Measurements from ENCODE around the gene CLMP.

The CLMP gene

DNA sequence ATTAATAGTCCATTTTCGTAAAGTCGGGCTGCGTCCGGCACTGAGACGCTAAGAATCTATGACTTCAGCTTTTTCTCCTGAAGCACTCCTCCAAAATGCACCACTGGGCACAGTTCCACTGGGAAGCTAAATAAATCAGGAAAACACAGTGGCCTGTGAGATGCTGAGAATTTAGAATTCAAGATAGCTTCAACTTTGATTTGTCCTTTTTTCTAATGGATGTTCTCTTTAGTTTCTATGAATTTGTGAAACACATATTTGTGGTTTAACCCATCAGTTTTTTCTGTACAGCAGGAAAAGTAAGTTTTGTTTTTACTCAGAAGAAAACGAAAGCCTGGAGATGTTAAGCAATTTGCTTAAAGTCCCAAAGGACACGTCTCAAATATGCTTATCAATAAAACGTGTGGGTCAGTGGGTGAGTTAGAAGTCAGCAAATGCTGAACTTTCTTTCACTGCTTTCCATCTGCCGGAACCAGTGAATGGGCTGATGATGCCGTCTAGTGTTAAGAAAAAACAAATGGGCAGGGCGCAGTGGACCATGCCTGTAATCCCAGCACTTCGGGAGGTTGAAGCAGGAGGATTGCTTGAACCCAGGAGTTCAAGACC lies 40.7 kb upstream of the CLMP start:
- peak overlapping the region; percentile 1; the same call in 1 of the 2 replicates for H3K4me3 ChIP-seq (ENCODE audit: low read length)
- DNase-seq (ENCODE audit: low read depth) = peak; percentile 79
- TF ChIP-seq, protein P1, sequence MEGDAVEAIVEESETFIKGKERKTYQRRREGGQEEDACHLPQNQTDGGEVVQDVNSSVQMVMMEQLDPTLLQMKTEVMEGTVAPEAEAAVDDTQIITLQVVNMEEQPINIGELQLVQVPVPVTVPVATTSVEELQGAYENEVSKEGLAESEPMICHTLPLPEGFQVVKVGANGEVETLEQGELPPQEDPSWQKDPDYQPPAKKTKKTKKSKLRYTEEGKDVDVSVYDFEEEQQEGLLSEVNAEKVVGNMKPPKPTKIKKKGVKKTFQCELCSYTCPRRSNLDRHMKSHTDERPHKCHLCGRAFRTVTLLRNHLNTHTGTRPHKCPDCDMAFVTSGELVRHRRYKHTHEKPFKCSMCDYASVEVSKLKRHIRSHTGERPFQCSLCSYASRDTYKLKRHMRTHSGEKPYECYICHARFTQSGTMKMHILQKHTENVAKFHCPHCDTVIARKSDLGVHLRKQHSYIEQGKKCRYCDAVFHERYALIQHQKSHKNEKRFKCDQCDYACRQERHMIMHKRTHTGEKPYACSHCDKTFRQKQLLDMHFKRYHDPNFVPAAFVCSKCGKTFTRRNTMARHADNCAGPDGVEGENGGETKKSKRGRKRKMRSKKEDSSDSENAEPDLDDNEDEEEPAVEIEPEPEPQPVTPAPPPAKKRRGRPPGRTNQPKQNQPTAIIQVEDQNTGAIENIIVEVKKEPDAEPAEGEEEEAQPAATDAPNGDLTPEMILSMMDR (conservative IDR thresholded peaks at IDR 0.05; ENCODE audit: low read length) = peak; percentile 40

DNA sequence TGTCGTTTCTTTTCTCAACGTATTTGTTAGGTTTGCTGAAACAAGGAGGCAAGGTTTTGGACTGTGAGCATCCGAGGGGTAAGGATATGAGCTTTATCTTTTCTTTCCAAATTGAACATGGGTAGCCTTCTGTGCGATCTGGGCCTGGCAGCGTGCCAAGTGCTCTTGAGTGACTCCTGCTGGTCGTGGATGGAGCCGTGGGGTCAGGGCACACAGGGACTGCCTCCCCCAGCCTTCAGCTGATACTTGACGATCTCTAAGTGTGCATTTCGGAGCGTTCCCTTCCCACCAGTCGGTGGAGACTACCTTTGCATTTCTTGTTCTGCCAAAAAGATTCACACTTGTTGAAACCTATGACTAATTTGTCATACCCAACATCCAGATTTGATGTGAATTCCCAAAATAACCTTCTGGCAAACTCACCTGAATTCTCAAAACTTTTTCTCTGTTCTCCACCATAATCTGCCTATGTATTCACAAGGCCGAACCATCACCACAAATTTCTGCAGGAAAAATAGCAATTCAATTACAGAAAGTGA lies 40.1 kb upstream of the CLMP start:
- 0 out of 2 replicates have a peak overlapping the region, but pooled peaks have one; percentile 1 for H3K4me3 ChIP-seq (ENCODE audit: low read length)
- TF ChIP-seq, protein P1 (conservative IDR thresholded peaks at IDR 0.05; ENCODE audit: low read length) = peak; percentile 52
- DNase-seq (ENCODE audit: low read depth) = no peak

DNA sequence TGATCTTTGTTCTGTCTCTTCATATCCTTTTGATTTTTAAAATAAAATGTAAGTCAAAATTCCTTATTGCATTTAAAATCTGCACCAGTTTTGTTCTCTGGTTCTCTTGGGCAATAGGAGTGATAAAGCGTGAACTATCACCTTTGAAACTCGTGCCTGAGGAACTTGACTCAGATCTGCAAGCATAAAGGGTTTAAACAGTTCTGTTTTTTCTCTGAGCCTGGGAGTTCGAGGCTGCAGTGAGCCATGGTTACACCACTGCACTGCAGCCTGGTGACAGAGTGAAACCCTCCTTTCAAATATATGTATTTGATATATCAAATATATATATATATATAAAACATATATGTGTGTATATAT lies 38.9 kb upstream of the CLMP start:
- no peak overlapping the region for H3K4me3 ChIP-seq (ENCODE audit: low read length)
- no peak for DNase-seq (ENCODE audit: low read depth)
- TF ChIP-seq, protein P1 (conservative IDR thresholded peaks at IDR 0.05; ENCODE audit: low read length) = no peak

DNA sequence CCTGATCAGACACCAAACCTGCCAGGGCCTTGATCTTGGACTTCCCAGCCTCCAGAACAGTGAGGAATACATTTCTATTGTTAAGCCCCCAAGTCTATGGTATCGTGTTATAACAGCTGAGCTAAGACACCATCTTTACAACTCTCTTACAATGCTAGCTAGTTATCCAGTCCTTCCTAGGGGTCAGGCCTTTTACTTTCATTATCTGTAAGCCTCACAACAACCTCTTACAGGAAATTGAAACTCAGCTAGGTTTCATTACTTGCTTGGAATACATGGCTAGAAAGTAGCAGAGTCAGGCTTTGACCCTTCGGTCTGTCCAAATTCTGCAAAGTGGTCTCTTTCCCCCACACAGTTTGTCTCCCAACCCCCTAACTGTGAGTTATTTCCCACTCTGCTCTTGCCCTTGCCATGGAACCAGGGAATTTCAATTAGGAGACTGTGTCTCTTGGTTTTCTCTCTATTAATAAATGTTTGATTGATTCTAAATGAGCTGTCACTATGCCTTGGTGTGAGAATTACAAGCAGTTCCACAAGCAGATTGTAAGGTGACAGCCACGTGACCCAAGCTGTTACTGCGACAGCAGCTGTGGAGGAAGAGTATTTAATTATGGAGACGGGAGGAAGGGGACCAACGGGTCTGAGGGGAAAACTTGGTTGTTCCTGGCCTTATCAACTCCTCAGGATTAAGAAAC lies 38.4 kb upstream of the CLMP start:
- TF ChIP-seq, protein P1 (conservative IDR thresholded peaks at IDR 0.05; ENCODE audit: low read length) = no peak
- peak; percentile 13 for DNase-seq (ENCODE audit: low read depth)
- no peak overlapping the region for H3K4me3 ChIP-seq (ENCODE audit: low read length)

DNA sequence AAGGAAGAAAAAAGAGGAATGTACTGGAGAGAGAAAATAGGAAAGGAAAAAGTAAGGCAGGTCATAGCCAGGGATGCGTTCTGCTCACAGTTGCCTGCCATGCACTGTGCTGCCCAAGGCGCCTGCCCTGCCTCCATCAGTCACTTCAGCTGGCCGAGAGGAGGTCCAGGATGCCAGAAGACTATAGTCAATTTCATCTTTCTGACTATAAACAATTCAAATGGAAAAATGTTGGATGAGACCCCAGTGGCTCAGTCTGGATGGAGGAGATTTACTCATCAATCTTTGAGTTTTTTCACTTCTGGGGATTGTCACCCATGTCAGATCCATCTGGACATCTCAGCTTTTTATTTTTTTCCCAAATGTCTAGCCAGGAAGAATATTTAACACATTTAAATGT lies 36.7 kb upstream of the CLMP start:
- TF ChIP-seq, protein P1 (conservative IDR thresholded peaks at IDR 0.05; ENCODE audit: low read length) = no peak
- peak; percentile 58 for DNase-seq (ENCODE audit: low read depth)
- H3K4me3 ChIP-seq (ENCODE audit: low read length) = peak overlapping the region; percentile 34

DNA sequence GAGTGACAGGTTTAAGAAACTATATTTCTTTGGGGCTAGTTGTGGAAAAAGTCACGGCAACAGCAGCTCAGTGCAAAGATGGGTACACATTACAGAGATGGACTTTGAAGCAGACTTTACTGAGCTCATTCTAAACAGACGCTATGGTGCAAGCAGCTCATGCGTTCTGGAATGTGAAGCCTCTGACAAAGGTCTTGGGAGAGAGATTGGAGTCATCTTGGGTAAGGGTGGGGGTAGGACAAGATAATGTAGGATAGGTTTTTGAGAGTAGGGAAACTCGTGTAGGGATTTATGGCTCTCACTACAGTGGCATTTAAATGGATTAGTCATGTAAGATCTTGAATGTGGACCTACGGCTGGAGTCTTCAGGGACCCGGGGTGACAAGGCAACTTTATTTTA lies 36.2 kb upstream of the CLMP start:
- TF ChIP-seq, protein P1 (conservative IDR thresholded peaks at IDR 0.05; ENCODE audit: low read length) = no peak
- H3K4me3 ChIP-seq (ENCODE audit: low read length) = peak overlapping the region; percentile 34
- DNase-seq (ENCODE audit: low read depth) = peak; percentile 88

DNA sequence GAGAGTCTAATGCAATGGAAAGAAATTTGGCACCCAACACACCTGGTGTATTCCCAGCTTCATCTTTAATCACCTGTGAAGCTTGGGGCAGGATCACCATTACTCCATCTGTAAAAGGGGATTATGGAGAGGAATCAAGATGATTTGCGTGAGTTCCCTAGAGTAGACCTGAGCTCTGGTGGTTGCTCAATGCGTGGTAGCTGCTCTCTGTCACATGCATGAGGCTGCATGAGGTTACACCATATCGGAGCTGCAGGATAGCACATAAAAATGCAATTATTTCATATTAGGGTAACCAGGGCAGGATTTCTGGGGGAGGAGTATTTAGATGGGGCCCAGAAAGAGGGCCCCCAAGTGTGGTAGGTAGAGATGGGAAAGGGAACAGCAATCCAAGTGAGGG lies 35.3 kb upstream of the CLMP start:
- no peak for DNase-seq (ENCODE audit: low read depth)
- TF ChIP-seq, protein P1 (conservative IDR thresholded peaks at IDR 0.05; ENCODE audit: low read length) = no peak
- no peak overlapping the region for H3K4me3 ChIP-seq (ENCODE audit: low read length)
